GM06990 (cell line): ENCODE results near the gene CACNA1C.

Source experiments
- DNase-seq: peaks from one replicate; pipeline ENCODE4 v3.0.0-alpha.2; 2011; ENCODE audit not compliant: insufficient read length; ENCODE audit errors: extremely low read depth
- H3K27me3 ChIP-seq: replicated peaks from 2 replicates; pipeline ENCODE4 v1.6.0; 2011; ENCODE audit warnings: low read length; ENCODE audit not compliant: control insufficient read depth, insufficient read depth
- H3K36me3 ChIP-seq: 2 replicates; pipeline ENCODE4 v1.5.1; 2011; ENCODE audit warnings: low read length; ENCODE audit not compliant: control insufficient read depth, insufficient read depth
- H3K4me3 ChIP-seq: replicated peaks from 2 replicates; pipeline ENCODE4 v1.5.1; 2011; ENCODE audit warnings: low read depth, mild to moderate bottlenecking, control low read depth, low read length
- CTCF ChIP-seq: IDR thresholded peaks from 2 replicates; pipeline ENCODE4 v1.5.1; 2011; ENCODE audit warnings: low read length, control low read depth, mild to moderate bottlenecking, inconsistent platforms; ENCODE audit not compliant: insufficient read depth, poor library complexity, severe bottlenecking

CACNA1C gene

DNA sequence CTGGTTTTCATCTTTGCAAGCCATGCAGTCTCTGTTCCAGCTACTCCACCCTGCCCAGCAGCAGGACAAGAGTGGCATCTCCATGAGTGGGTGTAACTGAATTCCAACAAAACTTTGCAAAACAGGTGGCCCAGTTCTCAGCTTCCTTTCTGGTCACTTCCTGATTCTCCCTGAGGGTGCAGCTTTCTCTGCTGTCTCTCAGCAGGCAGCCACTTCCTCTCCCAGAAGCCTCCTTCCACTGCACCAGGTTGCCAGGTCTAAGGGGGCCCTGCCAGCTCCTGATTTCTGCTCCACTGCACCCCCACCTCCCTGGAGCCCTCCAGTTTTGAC lies 400.9 kb downstream of the CACNA1C start:
- Histone ChIP-seq H3K27me3 (peaks cover 2% of the 10 kb centered on the region), H3K4me3 (no peak overlapping the region), H3K36me3 (no peaks in the 10 kb centered on the region)
- no peak for TF ChIP-seq CTCF
- no peak for DNase-seq

DNA sequence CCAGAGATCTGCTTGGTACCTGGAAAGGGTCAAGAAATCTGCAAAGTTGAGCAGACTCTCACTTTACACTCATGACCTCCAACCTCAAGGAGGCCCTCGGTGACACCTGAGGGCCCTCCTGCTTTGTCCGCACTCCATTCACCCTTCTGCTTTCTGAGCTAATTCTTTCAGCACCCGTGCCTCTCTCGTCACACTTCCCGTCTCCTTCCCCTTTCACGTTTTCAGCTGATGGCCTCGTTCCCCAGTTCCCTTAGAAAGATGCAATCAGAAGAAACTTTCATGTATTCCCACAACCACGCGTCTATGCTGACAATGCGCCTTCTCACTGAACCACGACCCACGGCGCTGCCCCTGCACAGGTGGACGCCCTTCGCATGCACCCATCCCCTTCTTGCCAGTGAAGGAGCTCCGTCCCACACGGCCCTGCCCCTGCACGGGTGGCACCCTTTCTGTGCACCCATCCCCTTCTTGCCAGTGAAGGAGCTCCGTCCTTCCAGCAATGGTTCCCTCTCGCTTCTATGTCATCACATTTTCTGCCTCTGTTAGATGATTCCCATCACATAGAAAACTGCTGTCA lies 401.9 kb downstream of the CACNA1C start:
- DNase-seq: no peak
- Histone ChIP-seq H3K4me3 (no peak overlapping the region), H3K36me3 (no peaks in the 10 kb centered on the region), H3K27me3 (peaks cover 2% of the 10 kb centered on the region)
- no peak for TF ChIP-seq CTCF

DNA sequence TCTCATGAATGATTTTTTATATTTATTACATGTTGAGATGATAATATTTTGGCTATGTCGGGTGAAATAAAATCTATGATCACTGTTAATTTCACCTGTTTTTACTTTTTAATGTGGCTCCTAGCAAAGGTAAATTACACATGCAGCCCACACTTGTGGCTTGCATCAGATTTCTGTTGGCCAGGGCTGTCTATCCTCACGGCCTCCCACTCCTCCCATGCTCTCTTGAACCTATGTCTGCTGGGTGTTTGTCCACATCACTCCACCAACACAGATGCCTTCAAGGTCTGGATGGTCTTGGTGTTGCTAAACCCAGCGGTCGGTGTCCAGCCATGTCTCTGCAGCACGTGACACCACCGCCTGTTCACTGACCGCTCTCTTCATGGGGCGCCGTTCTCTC lies 402.6 kb downstream of the CACNA1C start:
- Histone ChIP-seq H3K27me3 (peaks cover 2% of the 10 kb centered on the region), H3K36me3 (no peaks in the 10 kb centered on the region), H3K4me3 (no peak overlapping the region)
- DNase-seq: no peak
- no peak for TF ChIP-seq CTCF

- no peak for DNase-seq
- no peak for TF ChIP-seq CTCF
- Histone ChIP-seq H3K36me3 (no peaks in the 10 kb centered on the region), H3K4me3 (no peak overlapping the region), H3K27me3 (peaks cover 2% of the 10 kb centered on the region)
These were observed 403.5 kb downstream of the CACNA1C start for GRCh38 chr12:2456122-2456812.

DNA sequence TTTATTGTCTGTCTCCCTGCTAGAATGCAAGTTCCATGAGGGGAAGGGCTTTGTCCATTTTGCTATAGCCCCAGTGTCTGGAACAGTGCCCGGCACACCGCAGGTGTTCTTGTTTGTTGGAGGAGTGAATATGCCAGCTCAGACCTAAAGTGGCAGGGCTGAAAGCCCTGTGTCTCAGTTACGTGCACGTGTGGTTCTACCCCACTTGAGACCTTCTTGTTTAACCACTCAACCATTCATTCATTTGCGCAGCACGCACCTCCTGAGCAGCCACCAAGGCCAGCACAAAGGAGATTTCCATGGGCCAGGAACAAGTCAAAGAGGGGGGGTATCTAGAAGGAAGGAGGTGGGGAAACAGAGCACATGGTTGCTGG lies 404.0 kb downstream of the CACNA1C start:
- no peak for TF ChIP-seq CTCF
- DNase-seq: no peak
- Histone ChIP-seq H3K4me3 (no peak overlapping the region), H3K27me3 (peaks cover 2% of the 10 kb centered on the region; the same call in 1 of the 2 replicates), H3K36me3 (no peaks in the 10 kb centered on the region)
